Measurements from ENCODE around the gene RPS26.

Gene RPS26

DNA sequence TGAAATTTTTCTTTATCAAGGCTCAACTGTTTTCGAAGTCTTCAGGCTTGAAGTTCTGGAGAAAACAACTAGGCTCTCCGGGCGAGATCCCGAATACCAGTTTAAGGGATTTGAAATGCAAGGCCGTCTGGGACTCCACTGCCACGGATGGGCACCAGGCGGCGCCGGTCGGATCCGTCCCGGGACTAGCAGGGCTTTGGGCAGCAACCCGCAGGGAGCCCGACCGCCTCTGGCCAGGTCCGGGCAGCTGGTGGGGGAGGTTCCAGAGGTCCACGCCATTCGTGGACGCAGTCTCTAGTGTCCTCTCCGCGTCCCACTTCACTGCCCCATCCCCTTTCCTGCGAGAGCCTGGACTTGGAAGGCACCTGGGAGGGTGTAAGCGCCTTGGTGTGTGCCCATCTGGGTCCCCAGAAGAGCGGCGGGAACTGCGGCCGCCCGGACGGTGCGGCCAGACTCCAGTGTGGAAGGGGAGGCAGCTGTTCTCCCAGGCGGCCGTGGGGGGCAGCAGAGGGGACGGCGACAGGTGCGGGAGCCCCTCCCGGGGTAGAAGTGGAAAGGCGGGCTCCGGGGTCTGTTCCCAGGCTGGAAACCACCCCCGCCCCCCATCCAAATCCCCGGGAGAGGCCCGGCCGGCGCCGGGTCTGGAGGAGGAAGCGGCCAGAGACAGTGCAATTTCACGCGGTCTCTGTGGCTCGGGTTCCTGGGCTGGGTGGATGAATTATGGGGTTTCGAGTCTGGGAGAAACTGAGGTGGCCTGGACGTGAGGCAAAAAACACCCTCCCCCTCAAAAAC, 37.4 kb downstream of the RPS26 start:
- peak; percentile 19 for DNase-seq

GRCh38 chr12:56079723-56080555, 38.2 kb downstream of the RPS26 start, which contains the start of gene ERBB3:
TSS of gene ERBB3 (plus strand) at chr12:56080165. CDS start at chr12:56080301, 136 bp downstream.
- DNase-seq: peak; percentile 53

GRCh38 chr12:56080556-56081138, 38.9 kb downstream of the RPS26 start:
- DNase-seq: no peak

DNA sequence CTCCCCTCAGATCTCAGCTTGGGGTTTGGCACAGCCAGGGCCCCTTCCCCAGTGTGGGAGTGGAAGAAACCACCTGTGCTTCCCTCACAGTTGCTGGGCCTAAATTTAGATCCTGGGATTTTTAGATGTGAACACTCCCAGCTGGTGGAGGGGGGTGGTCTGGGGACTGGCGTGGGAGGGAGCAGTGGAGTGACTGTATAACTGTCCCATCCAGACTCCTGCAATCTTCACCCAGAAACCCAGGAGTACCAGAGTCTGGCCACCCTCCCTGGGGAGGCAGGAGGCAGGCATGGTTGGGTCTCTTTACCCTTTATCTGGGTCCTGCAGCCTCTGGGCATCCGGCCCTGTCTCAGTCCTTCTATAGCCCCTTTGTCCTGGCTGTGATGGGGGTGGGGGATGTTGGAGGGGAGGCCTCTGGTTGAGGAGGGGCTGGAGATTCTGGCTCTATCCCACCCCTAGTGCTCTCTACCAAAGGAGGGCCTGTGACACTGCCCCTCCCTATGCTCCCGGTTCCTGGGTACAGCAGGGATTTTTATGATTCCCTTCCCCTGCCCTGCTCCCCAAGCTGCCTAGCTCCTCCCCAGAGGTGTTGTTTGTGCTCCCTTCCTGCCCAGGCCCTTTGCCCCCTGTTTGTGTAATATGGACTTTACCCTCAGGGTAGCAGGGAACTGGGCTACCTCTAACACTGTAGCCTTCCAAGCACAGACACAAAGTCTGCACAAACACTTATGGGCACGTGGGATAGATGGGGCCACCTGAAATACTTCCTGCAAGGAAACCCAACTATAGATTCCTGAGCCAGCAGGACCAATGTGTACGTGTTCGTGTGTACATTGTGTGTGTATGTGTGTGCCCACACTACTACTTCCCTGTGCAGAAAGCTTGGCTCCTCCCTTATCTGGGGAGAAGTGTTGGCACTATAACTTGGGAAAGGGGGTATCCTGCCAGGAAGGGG, 40.0 kb downstream of the RPS26 start:
- no peak for DNase-seq

DNA sequence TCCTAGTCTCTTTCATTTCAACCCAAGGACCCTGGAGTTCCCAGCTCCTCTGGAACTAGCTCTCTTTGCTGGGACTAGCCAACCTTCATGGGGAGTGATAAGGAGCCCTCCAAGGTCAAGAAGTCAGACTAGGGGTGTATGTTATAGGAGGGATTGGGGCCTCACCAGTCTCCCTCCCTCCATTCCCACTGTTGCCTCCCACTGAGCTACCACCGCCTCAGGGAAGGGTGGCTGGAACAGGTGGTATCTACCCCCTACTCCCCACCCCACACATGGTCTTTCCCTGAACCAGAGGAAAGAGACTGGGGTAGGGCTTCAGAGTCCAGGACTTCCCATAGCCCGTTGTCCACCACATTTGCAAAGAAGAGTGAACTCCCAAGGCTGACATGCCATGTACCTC, 40.7 kb downstream of the RPS26 start:
- DNase-seq: no peak

GRCh38 chr12:56082967-56083366, 41.2 kb downstream of the RPS26 start:
- DNase-seq: no peak

DNA sequence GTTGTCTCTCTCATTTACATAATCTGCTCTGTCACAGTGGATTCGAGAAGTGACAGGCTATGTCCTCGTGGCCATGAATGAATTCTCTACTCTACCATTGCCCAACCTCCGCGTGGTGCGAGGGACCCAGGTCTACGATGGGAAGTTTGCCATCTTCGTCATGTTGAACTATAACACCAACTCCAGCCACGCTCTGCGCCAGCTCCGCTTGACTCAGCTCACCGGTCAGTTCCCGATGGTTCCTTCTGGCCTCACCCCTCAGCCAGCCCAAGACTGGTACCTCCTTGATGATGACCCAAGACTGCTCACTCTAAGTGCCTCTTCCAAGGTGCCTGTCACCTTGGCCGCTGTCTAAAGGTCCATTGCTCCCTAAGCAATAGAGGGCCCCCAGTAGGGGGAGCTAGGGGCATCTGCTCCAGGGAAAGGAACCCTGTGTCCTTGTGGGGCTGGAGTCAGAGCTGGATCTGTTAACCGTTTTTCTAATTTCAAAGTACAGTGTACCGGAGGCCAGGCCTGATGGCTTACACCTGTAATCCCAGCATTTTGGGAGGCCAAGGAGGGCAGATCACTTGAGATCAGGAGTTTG, 43.3 kb downstream of the RPS26 start:
- no peak for DNase-seq

- no peak for DNase-seq
These were observed 44.4 kb downstream of the RPS26 start for GRCh38 chr12:56086096-56086495.

DNA sequence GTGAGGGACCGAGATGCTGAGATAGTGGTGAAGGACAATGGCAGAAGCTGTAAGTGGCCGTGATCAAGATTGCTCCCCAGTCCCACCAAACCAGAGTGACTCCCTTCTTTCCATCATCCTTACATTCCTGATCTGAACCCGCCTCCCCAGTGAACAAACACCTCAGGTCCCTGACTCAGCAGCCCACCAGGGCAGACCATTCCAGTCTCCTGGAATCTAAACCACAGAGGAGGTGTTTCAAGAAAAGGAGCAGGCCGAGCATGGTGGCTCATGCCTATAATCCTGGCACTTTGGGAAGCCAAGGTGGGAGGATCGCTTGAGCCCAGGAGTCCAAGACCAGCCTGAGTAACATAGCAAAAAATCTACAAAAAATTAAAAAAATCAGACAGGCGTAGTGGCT, 44.9 kb downstream of the RPS26 start:
- DNase-seq: no peak

- DNase-seq: no peak
These were observed 45.5 kb downstream of the RPS26 start for GRCh38 chr12:56087220-56087619.

Data from activated CD4-positive, alpha-beta T cell treated with anti-CD3 and anti-CD28 coated beads for 1 hour (primary cell).